Eye (tissue), 1 donor: ENCODE measurements around the gene ZNF260.

Experiments
- DNase-seq: peaks from one replicate; pipeline ENCODE4 v3.0.0-alpha.2; 2015

The ZNF260 gene

GRCh38 chr19:36489118-36489919 is 38.8 kb downstream of the ZNF260 start, which contains the start of gene ZNF566:
TSS of gene ZNF566 (minus strand) at chr19:36489561. CDS start at chr19:36476557, 13,004 bp downstream.
- peak; percentile 99 for DNase-seq

GRCh38 chr19:36488846-36489117 is 39.3 kb downstream of the ZNF260 start:
- no peak for DNase-seq

GRCh38 chr19:36488118-36488845 is 39.8 kb downstream of the ZNF260 start:
- DNase-seq = no peak

- no peak for DNase-seq
Measured at GRCh38 chr19:36483653-36484052, 44.4 kb downstream of the ZNF260 start.

GRCh38 chr19:36482876-36483275 is 45.2 kb downstream of the ZNF260 start:
- DNase-seq = no peak
